Measurements from ENCODE around the gene B4GALT5. TPM values are rescaled to one million over a fixed set of nuclear protein-coding genes. Genes with fewer than 3 reads are reported as not detected.
A peak's percentile ranks its signal among the peaks of the same experiment; 100 is the strongest.
"Not testable (repeated sequence)": the region's sequence is repeated elsewhere in the genome, so short reads cannot be mapped to it uniquely, and the experiment has no call there.

Gene B4GALT5
- total and polyA plus RNA-seq, 4 experiments from 2014 or later: 0.43 to 6.2 (median 4.0) TPM

GRCh38 chr20:49729780-49730179, 16.1 kb upstream of the B4GALT5 start:
- H3K9me3 ChIP-seq (ENCODE audit: control insufficient read depth in 1 of 2, low read length in 2 of 2): no peaks in the 10 kb centered on the region
- no peak overlapping the region for H3K4me3 ChIP-seq (ENCODE audit: low read length in 2 of 2)
- peaks cover 0 to 4% of the 10 kb centered on the region in 2 donors for H3K27me3 Mint-ChIP-seq
- DNase-seq: no peak
- peaks cover 5 to 11% (median 9%) of the 10 kb centered on the region in 4 donors for H3K4me1 Mint-ChIP-seq
- H3K9me3 Mint-ChIP-seq: no peaks in the 10 kb centered on the region
- no peaks in the 10 kb centered on the region for H3K36me3 Mint-ChIP-seq
- intact Hi-C loops (cut with micrococcal nuclease): no loop called here
- H3K27ac ChIP-seq (ENCODE audit: low read depth, low read length): no peak overlapping the region
- H3K4me1 ChIP-seq (ENCODE audit: insufficient read depth, low read length): peaks cover 8% of the 10 kb centered on the region
- H3K4me3 Mint-ChIP-seq: no peak overlapping the region
- H3K27ac Mint-ChIP-seq: no peak overlapping the region
- CTCF ChIA-PET (ENCODE audit: partially characterized antibody): no interaction called here
- POLR2A ChIA-PET (ENCODE audit: partially characterized antibody): no interaction called here
- H3K36me3 ChIP-seq (ENCODE audit: insufficient read depth, low read length): no peaks in the 10 kb centered on the region
- H3K27me3 ChIP-seq (ENCODE audit: insufficient read depth, low read length): no peaks in the 10 kb centered on the region

- no peak overlapping the region for H3K27ac Mint-ChIP-seq
- peaks cover 0 to 2% of the 10 kb centered on the region in 2 donors for H3K27me3 Mint-ChIP-seq
- no peaks in the 10 kb centered on the region for H3K9me3 Mint-ChIP-seq
- no peaks in the 10 kb centered on the region for H3K27me3 ChIP-seq (ENCODE audit: insufficient read depth, low read length)
- no peak for DNase-seq
- H3K4me3 ChIP-seq (ENCODE audit: low read length in 2 of 2): no peak overlapping the region
- H3K27ac ChIP-seq (ENCODE audit: low read depth, low read length): no peak overlapping the region
- H3K4me1 Mint-ChIP-seq: peaks cover 9 to 17% (median 13%) of the 10 kb centered on the region in 4 donors
- intact Hi-C loops (cut with micrococcal nuclease): no loop called here
- H3K9me3 ChIP-seq (ENCODE audit: control insufficient read depth in 1 of 2, low read length in 2 of 2): no peaks in the 10 kb centered on the region
- H3K4me3 Mint-ChIP-seq: no peak overlapping the region
- no peaks in the 10 kb centered on the region for H3K36me3 ChIP-seq (ENCODE audit: insufficient read depth, low read length)
- H3K36me3 Mint-ChIP-seq: no peaks in the 10 kb centered on the region
- ChIA-PET POLR2A (ENCODE audit: partially characterized antibody) (no interaction called here), CTCF (ENCODE audit: partially characterized antibody) (interaction anchor here (0.7 kb wide), 1 partner anchor 133 kb away, joined by 3 read pairs; no protein-coding TSS in a partner anchor)
- H3K4me1 ChIP-seq (ENCODE audit: insufficient read depth, low read length): peaks cover 10% of the 10 kb centered on the region
Measured at GRCh38 chr20:49727894-49728885, 14.5 kb upstream of the B4GALT5 start.

GRCh38 chr20:49727478-49727877, 13.8 kb upstream of the B4GALT5 start:
- CTCF ChIA-PET (ENCODE audit: partially characterized antibody): no interaction called here
- peaks cover 0 to 1% of the 10 kb centered on the region in 2 donors for H3K27me3 Mint-ChIP-seq

GRCh38 chr20:49725694-49726093, 12.0 kb upstream of the B4GALT5 start:
- no peak for DNase-seq
- CTCF ChIA-PET (ENCODE audit: partially characterized antibody): no interaction called here

More at GRCh38 chr20:49727478-49727877, 13.8 kb upstream of the B4GALT5 start:
- H3K27ac ChIP-seq (ENCODE audit: low read depth, low read length): no peak overlapping the region
- H3K9me3 ChIP-seq (ENCODE audit: control insufficient read depth in 1 of 2, low read length in 2 of 2): no peaks in the 10 kb centered on the region
- peaks cover 9 to 17% (median 13%) of the 10 kb centered on the region in 4 donors for H3K4me1 Mint-ChIP-seq
- H3K27ac Mint-ChIP-seq: no peak overlapping the region
- intact Hi-C loops (cut with micrococcal nuclease): no loop called here
- POLR2A ChIA-PET (ENCODE audit: partially characterized antibody): no interaction called here
- no peaks in the 10 kb centered on the region for H3K9me3 Mint-ChIP-seq
- H3K4me3 Mint-ChIP-seq: no peak overlapping the region
- DNase-seq: no peak
- peaks cover 10% of the 10 kb centered on the region for H3K4me1 ChIP-seq (ENCODE audit: insufficient read depth, low read length)
- H3K4me3 ChIP-seq (ENCODE audit: low read length in 2 of 2): no peak overlapping the region
- no peaks in the 10 kb centered on the region for H3K36me3 Mint-ChIP-seq
- H3K27me3 ChIP-seq (ENCODE audit: insufficient read depth, low read length): no peaks in the 10 kb centered on the region
- no peaks in the 10 kb centered on the region for H3K36me3 ChIP-seq (ENCODE audit: insufficient read depth, low read length)

GRCh38 chr20:49725224-49725606, 11.5 kb upstream of the B4GALT5 start:
- H3K9me3 Mint-ChIP-seq; H3K36me3 ChIP-seq (ENCODE audit: insufficient read depth, low read length); H3K36me3 Mint-ChIP-seq; H3K27ac ChIP-seq (ENCODE audit: low read depth, low read length); H3K9me3 ChIP-seq (ENCODE audit: control insufficient read depth in 1 of 2, low read length in 2 of 2); H3K27me3 ChIP-seq (ENCODE audit: insufficient read depth, low read length); DNase-seq; H3K4me3 ChIP-seq (ENCODE audit: low read length in 2 of 2); H3K27me3 Mint-ChIP-seq; intact Hi-C loops (cut with micrococcal nuclease): not testable (repeated sequence)
- peaks cover 10% of the 10 kb centered on the region for H3K4me1 ChIP-seq (ENCODE audit: insufficient read depth, low read length)
- CTCF ChIA-PET (ENCODE audit: partially characterized antibody): interaction anchor here (0.8 to 0.9 kb wide), 2 partner anchors 56 to 75 kb away, joined by 3 read pairs; no protein-coding TSS in a partner anchor
- Mint-ChIP-seq H3K4me1 (peaks cover 9 to 17% (median 13%) of the 10 kb centered on the region in 4 donors), H3K27ac (peak overlapping the region in 2 of 7 donors; percentile 32 to 37), H3K4me3 (peak overlapping the region in 4 of 8 donors; percentile 17 to 49 (median 46))
- POLR2A ChIA-PET (ENCODE audit: partially characterized antibody): interaction anchor here (0.7 to 0.8 kb wide), 2 partner anchors 11 to 88 kb away, joined by 3 read pairs; partner anchors contain the start of genes B4GALT5 and SLC9A8

More at GRCh38 chr20:49725694-49726093, 12.0 kb upstream of the B4GALT5 start:
- POLR2A ChIA-PET (ENCODE audit: partially characterized antibody): no interaction called here
- no peak overlapping the region for H3K4me3 Mint-ChIP-seq
- H3K27me3 ChIP-seq (ENCODE audit: insufficient read depth, low read length): no peaks in the 10 kb centered on the region
- intact Hi-C loops (cut with micrococcal nuclease): no loop called here
- H3K27me3 Mint-ChIP-seq: peaks cover 0 to 1% of the 10 kb centered on the region in 2 donors
- H3K4me1 ChIP-seq (ENCODE audit: insufficient read depth, low read length): peaks cover 10% of the 10 kb centered on the region
- no peaks in the 10 kb centered on the region for H3K36me3 ChIP-seq (ENCODE audit: insufficient read depth, low read length)
- H3K36me3 Mint-ChIP-seq: no peaks in the 10 kb centered on the region
- H3K27ac ChIP-seq (ENCODE audit: low read depth, low read length): no peak overlapping the region
- no peak overlapping the region for H3K4me3 ChIP-seq (ENCODE audit: low read length in 2 of 2)
- H3K9me3 Mint-ChIP-seq: no peaks in the 10 kb centered on the region
- peaks cover 9 to 17% (median 13%) of the 10 kb centered on the region in 4 donors for H3K4me1 Mint-ChIP-seq
- peak overlapping the region in 1 of 7 donors; percentile 64 for H3K27ac Mint-ChIP-seq
- H3K9me3 ChIP-seq (ENCODE audit: control insufficient read depth in 1 of 2, low read length in 2 of 2): no peaks in the 10 kb centered on the region

- H3K4me1 Mint-ChIP-seq: peaks cover 9 to 17% (median 13%) of the 10 kb centered on the region in 4 donors
- H3K27me3 ChIP-seq (ENCODE audit: insufficient read depth, low read length): no peaks in the 10 kb centered on the region
- H3K9me3 ChIP-seq (ENCODE audit: control insufficient read depth in 1 of 2, low read length in 2 of 2): no peaks in the 10 kb centered on the region
- H3K4me3 Mint-ChIP-seq: peak overlapping the region in 4 of 8 donors; percentile 17 to 49 (median 46)
- no peak overlapping the region for H3K4me3 ChIP-seq (ENCODE audit: low read length in 2 of 2)
- intact Hi-C loops (cut with micrococcal nuclease): no loop called here
- peak in 3 of 5 donors; percentile 14 to 27 (median 21) for DNase-seq
- CTCF ChIA-PET (ENCODE audit: partially characterized antibody): interaction anchor here (0.7 to 0.9 kb wide), 3 partner anchors 55 to 114 kb away, joined by 3 to 4 read pairs (median 3); no protein-coding TSS in a partner anchor
- H3K36me3 Mint-ChIP-seq: no peaks in the 10 kb centered on the region
- H3K27ac Mint-ChIP-seq: peak overlapping the region in 3 of 7 donors; percentile 32 to 39 (median 37)
- H3K9me3 Mint-ChIP-seq: no peaks in the 10 kb centered on the region
- H3K36me3 ChIP-seq (ENCODE audit: insufficient read depth, low read length): no peaks in the 10 kb centered on the region
- no peak overlapping the region for H3K27ac ChIP-seq (ENCODE audit: low read depth, low read length)
- peaks cover 10% of the 10 kb centered on the region for H3K4me1 ChIP-seq (ENCODE audit: insufficient read depth, low read length)
- H3K27me3 Mint-ChIP-seq: peaks cover 0 to 1% of the 10 kb centered on the region in 2 donors
- POLR2A ChIA-PET (ENCODE audit: partially characterized antibody): interaction anchor here (0.7 to 0.9 kb wide), 3 partner anchors 11 to 88 kb away, joined by 3 read pairs; partner anchors contain the start of genes B4GALT5 and SLC9A8
Measured at GRCh38 chr20:49724408-49725223, 10.9 kb upstream of the B4GALT5 start.
